Vagina (tissue), 2 donors: ENCODE measurements around the gene DGKB.

Experiments used
- POLR2A ChIP-seq, 2 donors: fragments of 450-650 bp; IDR thresholded peaks; one replicate each; pipeline ENCODE4 v1.6.1; 2017; ENCODE audit warnings: antibody characterized with exemption in 2 of 2, mild to moderate bottlenecking in 2 of 2, moderate library complexity in 2 of 2
- TF ChIP-seq, protein P1 (sequence below), 3 experiments: fragments of 450-650 bp in 2 of 3; fragments of 200-600 bp in 1 of 3; sonication (generic) in 1 of 3; IDR thresholded peaks; one replicate each; pipeline ENCODE4 v1.5.1; 2017 to 2019; ENCODE audit warnings: antibody characterized with exemption in 3 of 3, mild to moderate bottlenecking in 2 of 3, moderate library complexity in 2 of 3

DNA sequence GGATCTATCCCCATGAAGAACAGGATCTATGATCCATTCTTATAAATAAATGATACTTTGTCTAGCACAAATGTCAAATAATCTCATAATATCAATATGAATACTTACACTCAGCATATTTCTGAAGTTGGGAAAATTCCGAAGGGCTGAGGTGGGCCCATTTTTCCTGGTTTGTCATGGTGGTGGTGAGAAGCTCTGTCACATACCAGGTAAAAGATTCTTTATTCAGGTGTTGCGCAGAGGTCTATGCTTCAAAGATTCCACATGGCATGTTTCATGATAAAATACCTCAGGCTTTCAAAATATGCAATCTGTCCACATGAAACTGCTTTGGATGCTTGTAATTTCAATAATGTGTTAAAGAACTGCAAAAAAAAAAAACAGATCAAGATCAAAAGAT lies 61.5 kb downstream of the DGKB start:
- TF ChIP-seq, protein P1, sequence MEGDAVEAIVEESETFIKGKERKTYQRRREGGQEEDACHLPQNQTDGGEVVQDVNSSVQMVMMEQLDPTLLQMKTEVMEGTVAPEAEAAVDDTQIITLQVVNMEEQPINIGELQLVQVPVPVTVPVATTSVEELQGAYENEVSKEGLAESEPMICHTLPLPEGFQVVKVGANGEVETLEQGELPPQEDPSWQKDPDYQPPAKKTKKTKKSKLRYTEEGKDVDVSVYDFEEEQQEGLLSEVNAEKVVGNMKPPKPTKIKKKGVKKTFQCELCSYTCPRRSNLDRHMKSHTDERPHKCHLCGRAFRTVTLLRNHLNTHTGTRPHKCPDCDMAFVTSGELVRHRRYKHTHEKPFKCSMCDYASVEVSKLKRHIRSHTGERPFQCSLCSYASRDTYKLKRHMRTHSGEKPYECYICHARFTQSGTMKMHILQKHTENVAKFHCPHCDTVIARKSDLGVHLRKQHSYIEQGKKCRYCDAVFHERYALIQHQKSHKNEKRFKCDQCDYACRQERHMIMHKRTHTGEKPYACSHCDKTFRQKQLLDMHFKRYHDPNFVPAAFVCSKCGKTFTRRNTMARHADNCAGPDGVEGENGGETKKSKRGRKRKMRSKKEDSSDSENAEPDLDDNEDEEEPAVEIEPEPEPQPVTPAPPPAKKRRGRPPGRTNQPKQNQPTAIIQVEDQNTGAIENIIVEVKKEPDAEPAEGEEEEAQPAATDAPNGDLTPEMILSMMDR (IDR thresholded peaks at IDR 0.05), result no peak
- TF ChIP-seq POLR2A (IDR thresholded peaks at IDR 0.05), result no peak
